ENCODE data around the gene VASH2. TPM values are rescaled to one million over a fixed set of nuclear protein-coding genes. Genes with fewer than 3 reads are reported as not detected.

The VASH2 gene
- total and polyA plus RNA-seq, 2 experiments from 2014 or later, result 129 to 381 TPM

DNA sequence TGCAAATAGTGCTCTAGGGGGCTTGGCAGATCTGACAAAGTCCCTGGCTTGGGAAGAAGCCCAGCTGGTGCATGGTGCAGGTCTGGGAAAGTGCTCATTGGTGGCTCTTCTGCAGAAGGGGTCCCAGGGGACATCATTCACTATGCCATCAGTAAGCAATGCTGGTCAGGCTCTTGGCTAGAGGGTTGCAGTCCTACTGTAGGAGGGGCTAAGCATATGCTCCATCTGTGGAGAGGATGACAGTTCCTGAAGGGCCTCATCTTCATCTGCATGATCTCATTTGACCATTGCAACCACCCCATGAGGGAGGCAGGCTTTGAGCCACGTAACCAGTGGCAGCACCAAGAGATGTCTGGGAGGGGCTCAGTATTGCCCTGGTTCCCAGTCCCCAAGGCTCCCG, 31.5 kb upstream of the VASH2 start:
- no peak overlapping the region for H3K4me3 Mint-ChIP-seq
- Histone ChIP-seq H3K4me3 (no peak overlapping the region), H3K4me2 (no peak overlapping the region), H3K4me1 (ENCODE audit: insufficient read depth) (peaks cover 32% of the 10 kb centered on the region), H3K79me2 (replicated peaks; ENCODE audit: insufficient read depth) (peaks cover 11% of the 10 kb centered on the region), H3F3A (replicated peaks; ENCODE audit: low read depth) (peaks cover 13% of the 10 kb centered on the region), H3K27ac (ENCODE audit: low read depth) (no peak overlapping the region), H3K36me3 (ENCODE audit: insufficient read depth) (no peaks in the 10 kb centered on the region), H4K20me1 (replicated peaks; ENCODE audit: insufficient read depth) (no peaks in the 10 kb centered on the region), H3K27me3 (ENCODE audit: insufficient read depth) (no peaks in the 10 kb centered on the region), H2AFZ (no peak overlapping the region), H3K9me2 (ENCODE audit: insufficient read depth) (peaks cover 22% of the 10 kb centered on the region)
- peaks cover 3% of the 10 kb centered on the region; the same call in 1 of the 3 replicates for H3K9me3 Mint-ChIP-seq
- peaks cover 8% of the 10 kb centered on the region; the same call in 2 of the 3 replicates for H3K36me3 Mint-ChIP-seq (ENCODE audit: low read depth)
- DNase-seq (ENCODE audit: low spot score) (no peak), ATAC-seq (no peak)
- H3K27me3 Mint-ChIP-seq (ENCODE audit: insufficient read depth, low read depth, poor library complexity), result peaks cover 25% of the 10 kb centered on the region
- TF ChIP-seq, protein P1, sequence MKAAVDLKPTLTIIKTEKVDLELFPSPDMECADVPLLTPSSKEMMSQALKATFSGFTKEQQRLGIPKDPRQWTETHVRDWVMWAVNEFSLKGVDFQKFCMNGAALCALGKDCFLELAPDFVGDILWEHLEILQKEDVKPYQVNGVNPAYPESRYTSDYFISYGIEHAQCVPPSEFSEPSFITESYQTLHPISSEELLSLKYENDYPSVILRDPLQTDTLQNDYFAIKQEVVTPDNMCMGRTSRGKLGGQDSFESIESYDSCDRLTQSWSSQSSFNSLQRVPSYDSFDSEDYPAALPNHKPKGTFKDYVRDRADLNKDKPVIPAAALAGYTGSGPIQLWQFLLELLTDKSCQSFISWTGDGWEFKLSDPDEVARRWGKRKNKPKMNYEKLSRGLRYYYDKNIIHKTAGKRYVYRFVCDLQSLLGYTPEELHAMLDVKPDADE (IDR thresholded peaks at IDR 0.05), result no peak
- TF ChIP-seq POLR2AphosphoS5 (IDR thresholded peaks at IDR 0.05; ENCODE audit: low read depth) (no peak), CREB1 (CRISPR knock-in tag; IDR thresholded peaks at IDR 0.05; ENCODE audit: low read depth) (no peak), NANOG (IDR thresholded peaks at IDR 0.05; ENCODE audit: borderline replicate concordance) (no peak), EZH2phosphoT487 (IDR thresholded peaks at IDR 0.05; ENCODE audit: unreplicated experiment) (no peak), ZNF114 (CRISPR knock-in tag; IDR thresholded peaks at IDR 0.05) (no peak), EZH2 (IDR thresholded peaks at IDR 0.05; ENCODE audit: low read depth, unreplicated experiment) (no peak), JUNB (IDR thresholded peaks at IDR 0.05; ENCODE audit: unreplicated experiment) (no peak), ZNF331 (CRISPR knock-in tag; IDR thresholded peaks at IDR 0.05; ENCODE audit: low read depth) (no peak), STAT1 (IDR thresholded peaks at IDR 0.05; ENCODE audit: unreplicated experiment) (no peak)
- TF ChIP-seq, protein P2, sequence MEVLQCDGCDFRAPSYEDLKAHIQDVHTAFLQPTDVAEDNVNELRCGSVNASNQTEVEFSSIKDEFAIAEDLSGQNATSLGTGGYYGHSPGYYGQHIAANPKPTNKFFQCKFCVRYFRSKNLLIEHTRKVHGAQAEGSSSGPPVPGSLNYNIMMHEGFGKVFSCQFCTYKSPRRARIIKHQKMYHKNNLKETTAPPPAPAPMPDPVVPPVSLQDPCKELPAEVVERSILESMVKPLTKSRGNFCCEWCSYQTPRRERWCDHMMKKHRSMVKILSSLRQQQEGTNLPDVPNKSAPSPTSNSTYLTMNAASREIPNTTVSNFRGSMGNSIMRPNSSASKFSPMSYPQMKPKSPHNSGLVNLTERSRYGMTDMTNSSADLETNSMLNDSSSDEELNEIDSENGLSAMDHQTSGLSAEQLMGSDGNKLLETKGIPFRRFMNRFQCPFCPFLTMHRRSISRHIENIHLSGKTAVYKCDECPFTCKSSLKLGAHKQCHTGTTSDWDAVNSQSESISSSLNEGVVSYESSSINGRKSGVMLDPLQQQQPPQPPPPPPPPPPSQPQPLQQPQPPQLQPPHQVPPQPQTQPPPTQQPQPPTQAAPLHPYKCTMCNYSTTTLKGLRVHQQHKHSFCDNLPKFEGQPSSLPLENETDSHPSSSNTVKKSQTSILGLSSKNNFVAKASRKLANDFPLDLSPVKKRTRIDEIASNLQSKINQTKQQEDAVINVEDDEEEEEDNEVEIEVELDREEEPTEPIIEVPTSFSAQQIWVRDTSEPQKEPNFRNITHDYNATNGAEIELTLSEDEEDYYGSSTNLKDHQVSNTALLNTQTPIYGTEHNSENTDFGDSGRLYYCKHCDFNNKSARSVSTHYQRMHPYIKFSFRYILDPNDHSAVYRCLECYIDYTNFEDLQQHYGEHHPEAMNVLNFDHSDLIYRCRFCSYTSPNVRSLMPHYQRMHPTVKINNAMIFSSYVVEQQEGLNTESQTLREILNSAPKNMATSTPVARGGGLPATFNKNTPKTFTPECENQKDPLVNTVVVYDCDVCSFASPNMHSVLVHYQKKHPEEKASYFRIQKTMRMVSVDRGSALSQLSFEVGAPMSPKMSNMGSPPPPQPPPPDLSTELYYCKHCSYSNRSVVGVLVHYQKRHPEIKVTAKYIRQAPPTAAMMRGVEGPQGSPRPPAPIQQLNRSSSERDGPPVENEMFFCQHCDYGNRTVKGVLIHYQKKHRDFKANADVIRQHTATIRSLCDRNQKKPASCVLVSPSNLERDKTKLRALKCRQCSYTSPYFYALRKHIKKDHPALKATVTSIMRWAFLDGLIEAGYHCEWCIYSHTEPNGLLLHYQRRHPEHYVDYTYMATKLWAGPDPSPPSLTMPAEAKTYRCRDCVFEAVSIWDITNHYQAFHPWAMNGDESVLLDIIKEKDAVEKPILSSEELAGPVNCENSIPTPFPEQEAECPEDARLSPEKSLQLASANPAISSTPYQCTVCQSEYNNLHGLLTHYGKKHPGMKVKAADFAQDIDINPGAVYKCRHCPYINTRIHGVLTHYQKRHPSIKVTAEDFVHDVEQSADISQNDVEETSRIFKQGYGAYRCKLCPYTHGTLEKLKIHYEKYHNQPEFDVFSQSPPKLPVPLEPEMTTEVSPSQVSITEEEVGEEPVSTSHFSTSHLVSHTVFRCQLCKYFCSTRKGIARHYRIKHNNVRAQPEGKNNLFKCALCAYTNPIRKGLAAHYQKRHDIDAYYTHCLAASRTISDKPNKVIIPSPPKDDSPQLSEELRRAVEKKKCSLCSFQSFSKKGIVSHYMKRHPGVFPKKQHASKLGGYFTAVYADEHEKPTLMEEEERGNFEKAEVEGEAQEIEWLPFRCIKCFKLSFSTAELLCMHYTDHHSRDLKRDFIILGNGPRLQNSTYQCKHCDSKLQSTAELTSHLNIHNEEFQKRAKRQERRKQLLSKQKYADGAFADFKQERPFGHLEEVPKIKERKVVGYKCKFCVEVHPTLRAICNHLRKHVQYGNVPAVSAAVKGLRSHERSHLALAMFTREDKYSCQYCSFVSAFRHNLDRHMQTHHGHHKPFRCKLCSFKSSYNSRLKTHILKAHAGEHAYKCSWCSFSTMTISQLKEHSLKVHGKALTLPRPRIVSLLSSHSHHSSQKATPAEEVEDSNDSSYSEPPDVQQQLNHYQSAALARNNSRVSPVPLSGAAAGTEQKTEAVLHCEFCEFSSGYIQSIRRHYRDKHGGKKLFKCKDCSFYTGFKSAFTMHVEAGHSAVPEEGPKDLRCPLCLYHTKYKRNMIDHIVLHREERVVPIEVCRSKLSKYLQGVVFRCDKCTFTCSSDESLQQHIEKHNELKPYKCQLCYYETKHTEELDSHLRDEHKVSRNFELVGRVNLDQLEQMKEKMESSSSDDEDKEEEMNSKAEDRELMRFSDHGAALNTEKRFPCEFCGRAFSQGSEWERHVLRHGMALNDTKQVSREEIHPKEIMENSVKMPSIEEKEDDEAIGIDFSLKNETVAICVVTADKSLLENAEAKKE (CRISPR knock-in tag; IDR thresholded peaks at IDR 0.05), result no peak
- TF ChIP-seq, protein P3, sequence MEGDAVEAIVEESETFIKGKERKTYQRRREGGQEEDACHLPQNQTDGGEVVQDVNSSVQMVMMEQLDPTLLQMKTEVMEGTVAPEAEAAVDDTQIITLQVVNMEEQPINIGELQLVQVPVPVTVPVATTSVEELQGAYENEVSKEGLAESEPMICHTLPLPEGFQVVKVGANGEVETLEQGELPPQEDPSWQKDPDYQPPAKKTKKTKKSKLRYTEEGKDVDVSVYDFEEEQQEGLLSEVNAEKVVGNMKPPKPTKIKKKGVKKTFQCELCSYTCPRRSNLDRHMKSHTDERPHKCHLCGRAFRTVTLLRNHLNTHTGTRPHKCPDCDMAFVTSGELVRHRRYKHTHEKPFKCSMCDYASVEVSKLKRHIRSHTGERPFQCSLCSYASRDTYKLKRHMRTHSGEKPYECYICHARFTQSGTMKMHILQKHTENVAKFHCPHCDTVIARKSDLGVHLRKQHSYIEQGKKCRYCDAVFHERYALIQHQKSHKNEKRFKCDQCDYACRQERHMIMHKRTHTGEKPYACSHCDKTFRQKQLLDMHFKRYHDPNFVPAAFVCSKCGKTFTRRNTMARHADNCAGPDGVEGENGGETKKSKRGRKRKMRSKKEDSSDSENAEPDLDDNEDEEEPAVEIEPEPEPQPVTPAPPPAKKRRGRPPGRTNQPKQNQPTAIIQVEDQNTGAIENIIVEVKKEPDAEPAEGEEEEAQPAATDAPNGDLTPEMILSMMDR (conservative IDR thresholded peaks at IDR 0.05; ENCODE audit: low read depth in 2 of 2), result no peak
- TF ChIP-seq, protein P4, sequence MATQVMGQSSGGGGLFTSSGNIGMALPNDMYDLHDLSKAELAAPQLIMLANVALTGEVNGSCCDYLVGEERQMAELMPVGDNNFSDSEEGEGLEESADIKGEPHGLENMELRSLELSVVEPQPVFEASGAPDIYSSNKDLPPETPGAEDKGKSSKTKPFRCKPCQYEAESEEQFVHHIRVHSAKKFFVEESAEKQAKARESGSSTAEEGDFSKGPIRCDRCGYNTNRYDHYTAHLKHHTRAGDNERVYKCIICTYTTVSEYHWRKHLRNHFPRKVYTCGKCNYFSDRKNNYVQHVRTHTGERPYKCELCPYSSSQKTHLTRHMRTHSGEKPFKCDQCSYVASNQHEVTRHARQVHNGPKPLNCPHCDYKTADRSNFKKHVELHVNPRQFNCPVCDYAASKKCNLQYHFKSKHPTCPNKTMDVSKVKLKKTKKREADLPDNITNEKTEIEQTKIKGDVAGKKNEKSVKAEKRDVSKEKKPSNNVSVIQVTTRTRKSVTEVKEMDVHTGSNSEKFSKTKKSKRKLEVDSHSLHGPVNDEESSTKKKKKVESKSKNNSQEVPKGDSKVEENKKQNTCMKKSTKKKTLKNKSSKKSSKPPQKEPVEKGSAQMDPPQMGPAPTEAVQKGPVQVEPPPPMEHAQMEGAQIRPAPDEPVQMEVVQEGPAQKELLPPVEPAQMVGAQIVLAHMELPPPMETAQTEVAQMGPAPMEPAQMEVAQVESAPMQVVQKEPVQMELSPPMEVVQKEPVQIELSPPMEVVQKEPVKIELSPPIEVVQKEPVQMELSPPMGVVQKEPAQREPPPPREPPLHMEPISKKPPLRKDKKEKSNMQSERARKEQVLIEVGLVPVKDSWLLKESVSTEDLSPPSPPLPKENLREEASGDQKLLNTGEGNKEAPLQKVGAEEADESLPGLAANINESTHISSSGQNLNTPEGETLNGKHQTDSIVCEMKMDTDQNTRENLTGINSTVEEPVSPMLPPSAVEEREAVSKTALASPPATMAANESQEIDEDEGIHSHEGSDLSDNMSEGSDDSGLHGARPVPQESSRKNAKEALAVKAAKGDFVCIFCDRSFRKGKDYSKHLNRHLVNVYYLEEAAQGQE (IDR thresholded peaks at IDR 0.05; ENCODE audit: unreplicated experiment), result no peak
- H3K27ac Mint-ChIP-seq, result no peak overlapping the region
- peaks cover 54% of the 10 kb centered on the region for H3K4me1 Mint-ChIP-seq
